GM13977 (cell line): Measurements from ENCODE around the gene OR10G7.
"Not testable (repeated sequence)": the region's sequence is repeated elsewhere in the genome, so short reads cannot be mapped to it uniquely, and the experiment has no call there.

Experiments used
- DNase-seq: peaks from one replicate; pipeline ENCODE4 v3.0.0; 2012; ENCODE audit warnings: low spot score
- in situ Hi-C: fragments of 300-500 bp; cut with MboI; formaldehyde crosslinking; loops from one replicate; pipeline ENCODE4 v1.12.0; 2022; ENCODE audit warnings: low sequenced_read_pairs, low pct_unique_long_range_greater_than_20kb, mixed read lengths, inconsistent platforms; ENCODE audit not compliant: unreplicated experiment
- TF ChIP-seq, protein P1 (sequence below): IDR thresholded peaks from 2 replicates; pipeline ENCODE4 v1.5.1; 2012; ENCODE audit warnings: mild to moderate bottlenecking, control low read depth; ENCODE audit not compliant: insufficient read depth; ENCODE audit errors: extremely low read depth, missing control alignments

The OR10G7 gene

DNA sequence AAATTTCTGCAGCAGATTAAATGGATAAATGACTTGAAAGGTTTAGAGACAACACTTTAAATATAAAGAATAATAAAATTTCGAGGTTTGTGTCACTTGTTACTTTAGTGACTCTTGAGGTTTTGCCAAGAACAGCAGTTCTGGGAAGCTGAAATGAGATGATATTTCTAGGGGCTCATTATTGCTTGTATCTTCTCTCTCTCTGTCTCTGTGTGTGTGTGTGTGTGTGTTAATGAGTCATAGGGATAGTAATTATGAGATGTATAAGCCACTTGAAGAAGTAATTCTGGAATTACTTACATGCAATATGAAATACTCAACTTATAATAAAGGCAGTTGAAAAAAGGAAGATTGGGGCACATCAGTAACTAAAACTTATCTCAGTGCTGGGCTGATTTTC lies 9.6 kb upstream of the OR10G7 start:
- in situ Hi-C loops = loop anchor here (25.0 kb wide), 1 partner anchor 537 kb away; no protein-coding TSS in a partner anchor
- TF ChIP-seq, protein P1, sequence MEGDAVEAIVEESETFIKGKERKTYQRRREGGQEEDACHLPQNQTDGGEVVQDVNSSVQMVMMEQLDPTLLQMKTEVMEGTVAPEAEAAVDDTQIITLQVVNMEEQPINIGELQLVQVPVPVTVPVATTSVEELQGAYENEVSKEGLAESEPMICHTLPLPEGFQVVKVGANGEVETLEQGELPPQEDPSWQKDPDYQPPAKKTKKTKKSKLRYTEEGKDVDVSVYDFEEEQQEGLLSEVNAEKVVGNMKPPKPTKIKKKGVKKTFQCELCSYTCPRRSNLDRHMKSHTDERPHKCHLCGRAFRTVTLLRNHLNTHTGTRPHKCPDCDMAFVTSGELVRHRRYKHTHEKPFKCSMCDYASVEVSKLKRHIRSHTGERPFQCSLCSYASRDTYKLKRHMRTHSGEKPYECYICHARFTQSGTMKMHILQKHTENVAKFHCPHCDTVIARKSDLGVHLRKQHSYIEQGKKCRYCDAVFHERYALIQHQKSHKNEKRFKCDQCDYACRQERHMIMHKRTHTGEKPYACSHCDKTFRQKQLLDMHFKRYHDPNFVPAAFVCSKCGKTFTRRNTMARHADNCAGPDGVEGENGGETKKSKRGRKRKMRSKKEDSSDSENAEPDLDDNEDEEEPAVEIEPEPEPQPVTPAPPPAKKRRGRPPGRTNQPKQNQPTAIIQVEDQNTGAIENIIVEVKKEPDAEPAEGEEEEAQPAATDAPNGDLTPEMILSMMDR = no peak
- DNase-seq = no peak

DNA sequence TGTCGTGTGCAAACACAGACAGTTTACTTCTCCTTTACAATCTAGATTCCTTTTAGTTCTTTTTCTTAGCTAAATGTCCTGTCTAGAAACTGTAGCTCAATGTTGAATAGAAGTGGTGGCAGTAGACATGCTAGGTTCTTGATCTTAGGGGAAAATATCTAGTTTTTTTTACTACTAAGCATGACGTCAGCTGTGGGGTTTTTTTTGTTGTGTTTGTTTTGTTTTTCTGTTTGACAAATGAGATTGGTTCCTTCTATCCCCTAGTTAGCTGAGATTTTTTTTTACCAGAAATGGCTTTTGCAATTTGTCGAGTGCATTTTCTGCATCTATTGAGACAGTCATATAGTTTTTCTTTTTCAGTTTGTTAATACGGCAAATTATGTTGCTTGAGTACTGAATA lies 2.3 kb upstream of the OR10G7 start:
- in situ Hi-C loops = no loop called here
- TF ChIP-seq, protein P1 = no peak
- no peak for DNase-seq

DNA sequence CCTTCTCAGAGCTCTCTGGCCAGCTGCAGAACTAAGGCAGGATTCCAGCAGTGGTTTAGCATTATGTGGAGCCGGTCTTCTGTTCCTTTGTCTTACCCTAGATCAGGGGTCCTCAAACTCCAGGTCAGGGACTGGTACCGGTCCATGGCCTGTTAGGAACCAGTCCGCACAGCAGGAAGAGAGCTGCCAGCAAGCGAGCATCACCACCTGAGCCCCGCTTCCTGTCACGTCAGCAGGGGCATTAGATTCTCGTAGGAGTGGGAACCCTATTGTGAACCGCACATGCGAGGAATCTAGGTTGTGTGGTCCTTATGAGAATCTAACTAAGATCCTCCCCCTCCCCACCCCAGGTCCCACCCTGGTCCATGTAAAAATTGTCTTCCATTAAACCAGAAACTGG lies 1.6 kb downstream of the OR10G7 start:
- TF ChIP-seq, protein P1 = no peak
- DNase-seq = no peak
- in situ Hi-C loops = no loop called here

GRCh38 chr11:124036666-124037065 lies 4.5 kb downstream of the OR10G7 start:
- in situ Hi-C loops = no loop called here
- TF ChIP-seq, protein P1 = no peak

GRCh38 chr11:124026498-124026897 lies 14.6 kb downstream of the OR10G7 start, which contains the start of gene OR10G8:
Gene OR10G8 (plus strand): TSS chr11:124026798. CDS start chr11:124029623, 2,825 bp downstream.
- in situ Hi-C loops = no loop called here
- TF ChIP-seq, protein P1 = no peak
- DNase-seq = no peak

More at GRCh38 chr11:124036666-124037065, 4.5 kb downstream of the OR10G7 start:
- DNase-seq = no peak

GRCh38 chr11:124015837-124016236 lies 25.3 kb downstream of the OR10G7 start:
- DNase-seq, in situ Hi-C loops: not testable (repeated sequence)

- no peak for DNase-seq
- in situ Hi-C loops = no loop called here
- TF ChIP-seq, protein P1 = no peak
Observed at GRCh38 chr11:124012697-124013096, 28.4 kb downstream of the OR10G7 start, which contains the start of gene OR10G4. Gene OR10G4 (plus strand): TSS chr11:124012997. CDS start chr11:124015575, 2,578 bp downstream.
